GM18909 (cell line): ENCODE results near the gene PINK1.
A peak's percentile ranks its signal among the peaks of the same experiment; 100 is the strongest.
"Not testable (repeated sequence)": the region's sequence is repeated elsewhere in the genome, so short reads cannot be mapped to it uniquely, and the experiment has no call there.

ENCODE experiments used
- ATAC-seq: cut with Tn5 transposase; IDR thresholded peaks from one replicate; pipeline ENCODE4 v1.9.1; 2021; ENCODE audit warnings: mild to moderate bottlenecking; ENCODE audit not compliant: unreplicated experiment, poor library complexity

Gene PINK1

GRCh38 chr1:20633190-20634064, at the start of gene PINK1:
Gene PINK1 (plus strand): TSS chr1:20633458. CDS start chr1:20633549, 91 bp downstream.
- ATAC-seq: peak; percentile 61

DNA sequence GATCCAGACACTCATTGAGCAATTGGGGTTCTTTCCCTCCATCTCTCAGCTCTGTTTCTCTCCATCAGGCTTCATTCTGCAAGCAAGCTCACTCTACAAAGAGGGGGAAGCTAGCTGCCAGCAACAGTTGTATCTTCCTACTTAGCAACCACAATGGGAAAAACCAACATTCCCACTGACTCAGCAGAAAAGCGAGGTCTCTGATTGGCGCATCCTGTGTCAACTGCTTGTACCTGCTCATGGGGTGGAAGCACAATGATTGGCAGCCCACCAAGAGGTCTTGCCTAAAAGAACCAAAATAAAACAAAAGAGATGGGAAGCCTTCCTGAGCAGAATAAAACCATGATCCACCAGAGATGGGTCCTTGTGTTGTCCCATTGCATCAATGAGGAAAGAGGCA, 48.4 kb upstream of the PINK1 start:
- no peak for ATAC-seq

GRCh38 chr1:20586953-20587660, 46.2 kb upstream of the PINK1 start:
- no peak for ATAC-seq

DNA sequence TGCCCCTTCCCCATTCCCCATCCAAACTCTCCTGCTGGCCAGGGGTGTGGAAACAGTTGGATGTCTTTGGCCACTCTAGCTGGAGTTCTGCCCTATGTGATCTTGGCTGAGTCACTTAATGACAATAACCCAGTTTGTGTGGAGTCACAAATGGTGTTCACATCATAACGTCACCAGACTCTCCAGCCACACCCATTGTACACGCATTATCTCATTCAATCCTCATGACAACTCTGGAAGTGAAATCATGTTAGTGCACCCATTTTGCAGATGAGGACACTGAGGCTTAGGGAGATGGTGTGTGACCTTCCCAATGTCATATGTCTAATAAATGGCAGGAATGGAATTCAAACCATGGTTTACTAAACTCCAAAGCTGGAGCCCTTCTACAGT, 45.6 kb upstream of the PINK1 start:
- ATAC-seq: no peak

DNA sequence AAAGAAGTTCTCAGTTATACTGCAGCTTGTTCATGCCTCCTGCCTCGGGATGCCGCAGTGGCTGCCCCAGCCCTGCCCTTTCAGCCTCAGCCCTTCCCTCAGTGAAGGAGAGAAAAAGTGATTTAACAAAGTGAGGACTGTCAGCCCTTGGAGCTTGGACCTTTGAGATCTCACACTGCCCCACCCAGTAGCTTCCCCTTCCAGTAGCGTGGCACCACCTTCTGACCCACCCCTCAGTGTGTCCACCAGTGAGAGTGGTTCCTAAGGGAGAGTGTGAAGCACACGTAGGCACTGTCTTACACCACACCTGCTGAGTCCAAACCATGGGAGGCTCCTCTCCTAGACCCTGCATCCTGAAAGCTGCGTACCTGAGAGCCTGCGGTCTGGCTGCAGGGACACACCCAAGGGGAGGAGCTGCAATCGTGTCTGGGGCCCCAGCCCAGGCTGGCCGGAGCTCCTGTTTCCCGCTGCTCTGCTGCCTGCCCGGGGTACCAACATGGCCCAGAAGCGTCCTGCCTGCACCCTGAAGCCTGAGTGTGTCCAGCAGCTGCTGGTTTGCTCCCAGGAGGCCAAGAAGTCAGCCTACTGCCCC, 44.5 kb upstream of the PINK1 start, which contains the start of gene CDA:
Gene CDA, plus strand, starts transcription at position 464 of the 592 bp plus-strand sequence. Its CDS starts 33 bp downstream, at position 497.
- ATAC-seq: no peak

DNA sequence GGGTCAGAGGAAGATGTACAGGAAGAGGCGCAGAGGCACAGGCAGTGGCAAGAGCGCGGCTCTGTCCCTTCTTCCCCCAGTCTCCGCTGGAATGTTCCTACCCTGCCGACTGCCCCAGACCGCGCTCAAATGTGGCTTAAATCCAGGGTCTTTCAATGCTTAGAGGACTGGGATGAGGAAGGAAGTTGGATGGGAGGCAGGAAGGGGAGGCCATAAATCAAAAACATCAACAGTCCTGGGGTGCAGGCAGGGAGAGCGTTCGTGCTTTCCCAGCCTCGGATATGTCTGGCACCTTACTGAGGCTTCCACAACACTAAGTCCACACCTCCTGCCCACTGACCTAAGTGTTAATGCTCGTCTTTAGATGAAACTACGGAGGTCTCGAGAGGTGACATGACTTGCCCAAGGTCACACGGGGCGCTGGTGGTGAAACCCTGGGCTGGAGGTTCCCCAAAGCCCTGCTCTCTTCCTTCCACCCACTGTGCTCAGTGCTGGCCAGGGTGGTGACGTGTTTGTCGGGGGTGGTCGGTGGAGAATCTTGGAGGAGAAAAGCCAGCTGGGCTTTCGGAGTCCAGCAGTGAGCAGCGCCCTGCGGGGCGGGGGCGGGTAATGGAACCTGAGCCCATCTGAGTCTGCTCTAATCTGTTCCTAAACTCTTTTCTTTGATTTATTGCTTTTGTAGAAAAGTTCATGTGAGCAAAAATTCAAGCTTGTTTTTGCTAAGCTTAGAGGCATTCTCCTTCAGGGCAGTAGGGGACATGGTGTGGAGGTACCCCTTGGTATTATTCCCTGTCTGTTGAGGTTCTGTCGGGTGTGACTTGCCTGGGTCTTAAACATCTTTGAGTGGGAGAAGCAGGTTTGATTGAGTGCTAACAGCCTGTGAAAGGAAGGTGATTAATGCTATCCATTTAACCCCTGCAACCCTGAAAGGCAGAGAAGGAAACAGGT, 43.7 kb upstream of the PINK1 start:
- ATAC-seq: no peak

- ATAC-seq: no peak
Measured at GRCh38 chr1:20590306-20590777, 42.9 kb upstream of the PINK1 start.

DNA sequence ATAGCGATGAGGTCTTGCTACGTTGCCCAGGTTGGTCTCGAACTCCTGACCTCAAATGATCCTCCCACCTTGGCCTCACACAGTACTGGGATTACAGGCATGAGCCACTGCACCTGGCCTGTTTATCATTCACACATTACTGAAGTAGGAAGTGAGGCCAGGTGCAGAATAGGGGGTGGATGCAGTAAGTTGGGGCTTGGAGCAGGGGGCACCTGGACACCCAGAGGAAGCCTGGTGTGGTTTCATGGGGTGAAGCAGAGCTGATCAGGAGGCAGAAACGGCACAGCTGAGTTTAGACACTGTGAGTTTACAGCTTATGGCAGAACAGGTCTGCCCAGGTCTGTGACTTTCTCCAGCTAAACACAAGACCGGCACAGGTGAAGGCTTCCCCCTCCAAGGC, 39.5 kb upstream of the PINK1 start:
- ATAC-seq: no peak

DNA sequence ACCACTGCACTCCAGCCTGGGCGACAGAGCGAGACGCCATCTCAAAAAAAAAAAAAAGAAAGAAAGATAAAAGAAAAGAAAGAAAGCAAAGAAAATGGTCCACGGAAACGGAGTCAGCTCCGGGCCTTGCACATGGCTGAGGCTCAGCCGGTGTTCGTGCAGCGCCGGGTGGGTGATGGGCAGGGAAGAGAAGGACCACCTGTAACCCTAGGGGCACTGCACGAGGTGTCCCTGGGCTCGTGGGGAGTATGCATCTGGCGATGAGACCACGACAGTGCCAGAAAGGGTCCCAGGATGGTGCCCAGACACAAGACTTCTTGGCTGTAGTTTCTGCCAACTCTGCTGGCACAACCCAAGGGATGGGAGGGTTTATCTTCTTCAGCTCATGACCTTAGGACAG, 38.5 kb upstream of the PINK1 start:
- no peak for ATAC-seq

DNA sequence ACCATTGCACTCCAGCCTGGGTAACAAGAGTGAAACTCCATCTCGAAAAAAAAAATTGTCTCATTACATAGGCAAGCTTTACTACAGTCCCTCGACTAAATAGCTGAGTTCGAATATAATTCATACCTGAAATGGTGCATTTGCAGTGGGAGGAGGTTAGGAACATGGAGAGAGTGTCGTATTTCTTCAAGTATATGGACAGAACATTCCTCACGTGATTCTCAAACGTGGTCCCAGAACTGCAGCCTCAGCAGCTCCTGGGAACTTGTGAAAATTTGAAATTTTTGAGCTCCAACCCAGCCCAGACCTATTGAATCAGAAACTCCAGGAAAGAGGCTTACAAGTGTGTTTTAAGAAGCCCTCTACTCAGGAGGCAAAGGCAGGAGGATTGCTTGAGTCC, 37.2 kb upstream of the PINK1 start:
- ATAC-seq: no peak

- ATAC-seq: no peak
Measured at GRCh38 chr1:20597650-20598049, 35.6 kb upstream of the PINK1 start.

GRCh38 chr1:20600156-20600555, 33.1 kb upstream of the PINK1 start:
- ATAC-seq: no peak

GRCh38 chr1:20601129-20601825, 32.0 kb upstream of the PINK1 start:
- ATAC-seq: no peak

DNA sequence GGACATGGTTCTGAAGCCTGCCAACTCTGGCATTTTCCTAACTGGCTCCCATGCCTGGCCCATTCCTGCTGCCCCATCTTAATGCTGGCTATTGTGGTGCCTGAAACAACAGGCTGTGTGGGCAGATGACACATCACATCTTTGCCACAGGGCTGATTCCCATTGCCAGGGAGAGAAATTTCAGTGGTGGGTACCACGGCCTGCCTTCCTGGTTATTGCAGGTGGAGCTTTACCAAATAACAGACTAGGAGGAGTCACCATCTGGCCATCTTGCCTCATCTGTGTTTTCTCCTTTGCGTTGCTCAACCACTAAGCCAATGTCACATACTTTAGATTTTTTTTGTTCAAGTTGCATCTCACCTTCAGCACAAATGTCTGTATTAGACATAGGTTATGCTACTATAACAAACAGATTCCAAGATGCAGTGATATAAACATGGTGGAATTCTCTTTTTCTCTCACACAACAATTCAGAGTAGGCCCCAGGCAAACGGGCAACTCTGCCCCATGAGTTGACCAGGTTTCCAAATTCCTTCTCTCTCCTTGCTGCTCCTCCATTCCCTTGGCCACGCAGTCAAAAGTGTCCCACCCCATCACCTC, 30.3 kb upstream of the PINK1 start:
- no peak for ATAC-seq

DNA sequence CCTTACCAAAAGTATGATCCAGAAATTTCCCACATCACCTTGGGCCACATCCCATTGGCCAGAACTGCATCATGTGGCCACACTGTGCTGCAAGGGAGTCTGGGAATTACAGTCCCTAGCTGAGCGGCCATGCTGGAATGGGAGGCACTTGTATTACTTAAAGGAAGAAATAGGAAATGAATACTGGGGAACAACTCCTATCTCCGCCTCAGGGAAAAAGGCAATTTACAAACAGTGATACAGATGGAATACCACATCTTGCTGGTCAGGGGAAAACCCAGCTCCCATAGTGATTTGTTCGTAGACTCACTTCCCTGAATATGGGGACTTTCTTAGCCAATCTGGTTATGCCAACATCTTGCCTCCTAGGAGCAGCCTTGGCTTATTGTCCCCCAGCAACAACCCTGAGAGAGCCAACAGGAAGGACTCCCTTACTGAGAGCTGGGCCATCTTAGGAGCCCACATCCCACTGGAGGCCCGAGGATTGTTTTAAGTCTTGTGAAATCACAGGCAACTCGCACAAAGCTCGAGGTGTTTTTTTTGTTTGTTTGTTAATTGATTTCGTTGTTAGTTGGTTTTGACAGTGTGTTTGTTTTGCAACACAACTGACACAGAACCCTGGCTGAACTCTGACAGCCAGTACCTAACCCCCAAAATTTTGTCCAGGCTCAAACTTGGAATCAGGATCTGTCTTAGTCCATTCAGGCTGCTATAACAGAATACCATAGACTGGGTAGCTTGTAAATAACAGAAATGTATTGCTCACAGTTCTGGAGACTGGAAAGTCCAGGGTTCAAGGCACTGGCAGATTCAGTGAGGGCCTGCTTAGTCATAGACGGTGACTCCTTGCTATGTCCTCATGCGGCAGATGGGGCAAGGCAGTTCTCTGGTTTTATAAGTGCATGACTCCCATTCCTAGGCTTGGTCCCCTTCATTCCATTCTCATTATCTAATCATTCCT, 29.5 kb upstream of the PINK1 start:
- ATAC-seq: no peak

DNA sequence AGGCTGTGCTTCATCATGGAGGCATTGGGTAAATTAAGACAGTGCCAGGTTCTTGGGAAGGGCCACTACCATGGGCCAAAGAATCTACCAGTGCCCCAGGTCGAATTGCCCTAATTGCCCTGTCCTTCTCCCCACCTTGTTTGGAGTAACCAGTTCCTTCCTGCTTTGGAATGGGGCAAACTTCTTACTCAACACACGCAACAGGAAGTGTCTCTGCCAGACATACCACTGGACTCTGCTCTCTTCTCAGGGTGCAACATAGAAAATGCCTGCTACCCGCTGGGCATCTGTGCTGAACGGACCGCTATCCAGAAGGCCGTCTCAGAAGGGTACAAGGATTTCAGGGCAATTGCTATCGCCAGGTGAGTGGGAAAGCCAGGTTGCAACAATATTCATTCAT, 28.6 kb upstream of the PINK1 start:
- no peak for ATAC-seq

DNA sequence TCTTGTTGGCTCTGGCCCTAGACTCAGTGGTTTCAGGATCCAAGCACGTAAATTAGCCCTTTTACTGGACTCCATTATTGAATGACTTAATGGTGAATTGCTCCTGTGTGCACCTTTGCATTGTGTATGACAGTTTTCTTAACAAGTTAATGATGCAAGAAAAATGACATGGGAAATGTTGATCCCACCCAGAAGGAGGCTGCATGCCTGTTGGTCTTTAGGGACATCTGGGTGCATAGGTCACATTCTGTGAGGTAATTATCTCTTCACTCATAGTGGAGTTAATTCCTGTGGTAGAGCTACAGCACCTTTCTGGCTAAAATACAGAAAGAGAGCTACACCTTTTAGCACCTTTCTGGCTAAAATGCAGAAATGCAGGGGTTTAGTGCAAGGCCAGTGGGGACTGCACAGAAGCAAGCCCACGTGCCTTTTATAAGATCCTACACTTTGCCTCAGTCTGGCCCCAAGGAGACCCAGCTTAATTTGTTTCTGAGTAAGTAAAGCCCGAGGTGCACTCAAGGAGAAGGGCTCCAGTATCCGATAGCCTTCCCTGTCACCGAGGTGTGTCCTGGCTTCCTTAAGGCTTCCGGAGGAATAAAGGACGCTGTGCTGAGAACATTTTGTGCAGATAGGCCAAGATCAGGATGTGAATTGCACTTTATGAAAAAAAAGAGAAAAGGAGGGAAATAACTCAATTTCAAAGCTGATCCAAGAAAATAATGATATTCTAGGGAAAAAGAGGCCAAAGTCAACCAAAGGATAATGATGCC, 26.3 kb upstream of the PINK1 start:
- ATAC-seq: not testable (repeated sequence)
